ENCODE results near the gene PHEX.

PHEX gene

DNA sequence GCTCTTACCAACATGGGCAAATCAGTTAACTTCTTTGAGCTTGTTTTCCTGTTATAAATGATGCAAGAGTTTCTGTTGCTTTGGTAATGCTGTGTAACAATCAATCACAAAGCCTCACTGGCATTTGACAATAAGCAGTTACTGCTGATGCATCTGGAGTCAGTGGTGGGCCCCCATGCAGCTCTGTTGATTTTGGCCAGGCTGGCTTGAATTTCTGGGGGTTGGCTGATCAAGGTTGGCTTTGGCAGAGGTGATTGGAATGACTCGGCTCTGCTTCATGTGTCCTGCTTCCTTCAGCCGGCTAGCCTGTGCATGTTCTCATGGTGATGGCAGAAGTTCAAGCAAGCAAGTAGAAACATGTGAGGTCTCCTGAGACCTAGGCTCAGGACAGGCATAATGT, 90.4 kb downstream of the PHEX start:
- peak overlapping the region in 2 of 3 experiments; percentile 58 to 73 for H3K27ac Mint-ChIP-seq

DNA sequence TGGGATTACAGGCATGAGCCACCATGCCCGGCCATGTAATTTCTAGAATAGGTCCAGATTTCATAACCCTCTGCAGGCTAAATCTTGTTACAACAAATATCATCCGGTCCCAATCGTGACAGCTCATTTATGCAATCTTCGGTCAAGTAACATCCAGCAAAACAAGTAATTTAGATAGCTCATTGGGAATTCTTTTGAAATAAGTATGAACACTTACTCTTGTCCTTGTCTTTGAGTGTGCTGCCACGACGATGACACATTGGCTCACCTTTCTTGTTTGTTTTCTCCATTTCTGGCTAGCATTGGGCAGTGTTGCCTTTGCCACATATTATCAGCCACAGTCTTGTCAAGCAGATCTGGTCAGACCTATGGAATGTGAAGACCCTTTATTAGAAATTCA, 92.0 kb downstream of the PHEX start:
- Mint-ChIP-seq H3K4me3 (no peak overlapping the region), H3K9me3 (no peaks in the 10 kb centered on the region), H3K4me1 (peaks cover 19% of the 10 kb centered on the region), H3K27me3 (ENCODE audit: low read depth) (peaks cover 4% of the 10 kb centered on the region), H3K27ac (peak overlapping the region in 2 of 3 experiments; percentile 1 to 58), H3K36me3 (ENCODE audit: low read depth) (no peaks in the 10 kb centered on the region)
- TF ChIP-seq, protein P1, sequence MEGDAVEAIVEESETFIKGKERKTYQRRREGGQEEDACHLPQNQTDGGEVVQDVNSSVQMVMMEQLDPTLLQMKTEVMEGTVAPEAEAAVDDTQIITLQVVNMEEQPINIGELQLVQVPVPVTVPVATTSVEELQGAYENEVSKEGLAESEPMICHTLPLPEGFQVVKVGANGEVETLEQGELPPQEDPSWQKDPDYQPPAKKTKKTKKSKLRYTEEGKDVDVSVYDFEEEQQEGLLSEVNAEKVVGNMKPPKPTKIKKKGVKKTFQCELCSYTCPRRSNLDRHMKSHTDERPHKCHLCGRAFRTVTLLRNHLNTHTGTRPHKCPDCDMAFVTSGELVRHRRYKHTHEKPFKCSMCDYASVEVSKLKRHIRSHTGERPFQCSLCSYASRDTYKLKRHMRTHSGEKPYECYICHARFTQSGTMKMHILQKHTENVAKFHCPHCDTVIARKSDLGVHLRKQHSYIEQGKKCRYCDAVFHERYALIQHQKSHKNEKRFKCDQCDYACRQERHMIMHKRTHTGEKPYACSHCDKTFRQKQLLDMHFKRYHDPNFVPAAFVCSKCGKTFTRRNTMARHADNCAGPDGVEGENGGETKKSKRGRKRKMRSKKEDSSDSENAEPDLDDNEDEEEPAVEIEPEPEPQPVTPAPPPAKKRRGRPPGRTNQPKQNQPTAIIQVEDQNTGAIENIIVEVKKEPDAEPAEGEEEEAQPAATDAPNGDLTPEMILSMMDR (IDR thresholded peaks at IDR 0.05; ENCODE audit: unreplicated experiment in 3 of 3), result no peak

More for the DNA sequence above, 90.4 kb downstream of the PHEX start:
- Mint-ChIP-seq H3K36me3 (ENCODE audit: low read depth) (no peaks in the 10 kb centered on the region), H3K4me1 (peaks cover 30% of the 10 kb centered on the region), H3K4me3 (no peak overlapping the region), H3K27me3 (ENCODE audit: low read depth) (peaks cover 1% of the 10 kb centered on the region), H3K9me3 (no peaks in the 10 kb centered on the region)
- TF ChIP-seq, protein P1 (IDR thresholded peaks at IDR 0.05; ENCODE audit: unreplicated experiment in 3 of 3), result no peak

DNA sequence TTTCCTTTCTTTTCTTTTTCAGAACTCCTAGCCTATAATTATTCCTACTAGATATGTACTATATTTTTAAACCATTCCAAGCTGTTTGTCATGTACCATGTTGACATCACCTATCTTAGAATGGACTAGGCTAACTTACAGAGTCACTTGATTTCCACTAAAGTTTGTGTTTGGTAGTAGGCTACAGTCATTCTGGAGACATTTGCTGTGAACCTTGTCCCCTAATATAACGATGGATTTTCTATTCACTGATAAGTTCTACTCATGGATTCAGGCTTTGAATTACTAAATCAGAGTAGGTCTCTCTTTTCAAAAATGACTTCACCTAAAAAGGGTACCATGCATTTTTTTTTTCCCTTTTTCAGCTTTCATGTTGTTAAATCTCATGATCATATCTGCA, 93.4 kb downstream of the PHEX start:
- Mint-ChIP-seq H3K4me3 (no peak overlapping the region), H3K36me3 (ENCODE audit: low read depth) (no peaks in the 10 kb centered on the region), H3K4me1 (peaks cover 26% of the 10 kb centered on the region), H3K9me3 (no peaks in the 10 kb centered on the region), H3K27me3 (ENCODE audit: low read depth) (peaks cover 7% of the 10 kb centered on the region), H3K27ac (peak overlapping the region in 1 of 3 experiments; percentile 23)
- TF ChIP-seq, protein P1 (IDR thresholded peaks at IDR 0.05; ENCODE audit: unreplicated experiment in 3 of 3), result no peak

DNA sequence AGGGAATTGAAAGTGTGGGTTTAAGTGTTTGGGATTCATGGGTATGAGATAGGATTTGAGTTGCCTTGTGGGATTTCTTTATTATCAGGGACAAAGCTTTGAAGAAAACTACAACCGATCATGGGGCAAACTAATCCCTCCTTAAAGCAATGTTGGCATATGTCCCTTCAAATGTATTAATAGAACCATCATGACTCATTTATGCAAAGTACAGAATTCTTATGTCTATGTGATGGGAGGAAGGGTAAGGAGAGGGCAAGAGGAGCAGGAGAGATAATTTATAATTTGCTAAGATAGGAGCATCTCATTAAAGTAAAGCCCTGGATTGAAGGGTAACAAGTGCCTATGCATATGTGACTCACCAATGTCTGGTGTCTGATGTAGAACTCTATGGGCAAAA, 94.2 kb downstream of the PHEX start:
- TF ChIP-seq, protein P1 (IDR thresholded peaks at IDR 0.05; ENCODE audit: unreplicated experiment in 3 of 3), result no peak
- peaks cover 33% of the 10 kb centered on the region for H3K4me1 Mint-ChIP-seq
- no peak overlapping the region for H3K4me3 Mint-ChIP-seq
- no peaks in the 10 kb centered on the region for H3K36me3 Mint-ChIP-seq (ENCODE audit: low read depth)
- no peaks in the 10 kb centered on the region for H3K9me3 Mint-ChIP-seq
- H3K27me3 Mint-ChIP-seq (ENCODE audit: low read depth), result peaks cover 7% of the 10 kb centered on the region
- no peak overlapping the region for H3K27ac Mint-ChIP-seq

DNA sequence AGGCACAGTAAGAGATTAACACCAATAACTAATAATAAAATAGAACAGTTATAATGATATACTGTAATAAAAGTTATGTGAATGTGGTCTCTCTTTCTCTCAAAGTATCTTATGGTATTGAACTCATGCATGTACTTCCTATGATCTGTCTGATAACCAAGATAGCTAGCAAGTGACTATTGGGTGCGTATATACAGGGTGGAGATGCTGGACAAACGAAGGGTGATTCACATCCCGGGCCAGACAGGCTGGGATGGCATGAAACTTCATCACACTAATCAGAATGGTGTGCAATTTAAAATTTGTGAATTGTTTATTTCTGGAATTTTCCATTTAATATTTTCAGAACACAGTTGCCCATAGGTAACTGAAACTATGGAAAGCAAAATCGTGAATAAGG, 96.8 kb downstream of the PHEX start:
- H3K36me3 Mint-ChIP-seq (ENCODE audit: low read depth), result no peaks in the 10 kb centered on the region

DNA sequence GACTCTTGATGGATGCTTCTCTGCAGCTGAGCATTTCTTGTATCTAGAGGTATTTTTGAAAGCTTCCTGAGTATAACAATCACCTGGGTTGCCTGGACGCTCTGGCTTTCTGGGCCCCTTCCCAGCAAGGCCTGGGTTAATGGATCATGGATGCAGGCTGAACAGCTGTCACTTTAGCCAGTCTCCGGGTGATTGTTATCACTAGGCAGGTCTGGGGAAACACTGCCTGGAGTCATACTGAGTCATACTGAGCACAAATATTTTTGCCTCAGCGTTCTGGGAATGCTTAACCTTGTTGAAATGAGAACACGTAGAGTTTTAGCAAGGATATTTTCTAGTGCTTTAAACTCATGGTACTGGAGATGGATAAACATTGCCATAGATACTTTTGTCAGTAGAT, 102.6 kb downstream of the PHEX start:
- TF ChIP-seq, protein P1 (IDR thresholded peaks at IDR 0.05; ENCODE audit: unreplicated experiment in 3 of 3), result no peak

More for the DNA sequence above, 96.8 kb downstream of the PHEX start:
- peaks cover 32% of the 10 kb centered on the region for H3K4me1 Mint-ChIP-seq
- peaks cover 7% of the 10 kb centered on the region for H3K27me3 Mint-ChIP-seq (ENCODE audit: low read depth)
- TF ChIP-seq, protein P1 (IDR thresholded peaks at IDR 0.05; ENCODE audit: unreplicated experiment in 3 of 3), result no peak
- H3K4me3 Mint-ChIP-seq, result no peak overlapping the region
- H3K27ac Mint-ChIP-seq, result no peak overlapping the region
- no peaks in the 10 kb centered on the region for H3K9me3 Mint-ChIP-seq

More for the DNA sequence above, 102.6 kb downstream of the PHEX start:
- H3K4me3 Mint-ChIP-seq, result no peak overlapping the region
- peak overlapping the region; percentile 66 to 89 (median 88) for H3K27ac Mint-ChIP-seq
- no peaks in the 10 kb centered on the region for H3K36me3 Mint-ChIP-seq (ENCODE audit: low read depth)
- peaks cover 47% of the 10 kb centered on the region for H3K4me1 Mint-ChIP-seq
- H3K27me3 Mint-ChIP-seq (ENCODE audit: low read depth), result no peaks in the 10 kb centered on the region
- H3K9me3 Mint-ChIP-seq, result no peaks in the 10 kb centered on the region
